ENCODE measurements around the gene NCKAP5.

DNA sequence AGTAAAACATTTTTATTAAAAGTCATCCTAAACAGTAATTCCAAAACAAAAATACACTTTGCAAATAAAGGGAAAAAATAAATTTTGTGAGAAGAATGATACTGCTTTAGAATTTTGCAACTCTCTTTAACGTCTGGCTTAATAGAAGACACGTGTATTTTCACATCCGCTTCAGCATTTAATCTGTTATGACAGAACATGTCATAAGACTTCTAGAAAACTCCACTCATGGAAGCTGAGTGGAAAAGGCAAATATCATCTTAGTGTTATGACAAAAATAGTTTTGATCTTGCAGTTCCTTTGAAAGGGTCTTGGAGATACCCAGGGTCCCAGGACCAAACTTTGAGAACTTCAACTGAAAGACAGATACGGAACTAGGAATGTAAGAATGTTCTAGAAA is 350.1 kb downstream of the NCKAP5 start:
- TF ChIP-seq EZH2 (IDR thresholded peaks at IDR 0.05; ENCODE audit: borderline replicate concordance, low read depth, low read length, severe bottlenecking): no peak
- TF ChIP-seq, protein P1, sequence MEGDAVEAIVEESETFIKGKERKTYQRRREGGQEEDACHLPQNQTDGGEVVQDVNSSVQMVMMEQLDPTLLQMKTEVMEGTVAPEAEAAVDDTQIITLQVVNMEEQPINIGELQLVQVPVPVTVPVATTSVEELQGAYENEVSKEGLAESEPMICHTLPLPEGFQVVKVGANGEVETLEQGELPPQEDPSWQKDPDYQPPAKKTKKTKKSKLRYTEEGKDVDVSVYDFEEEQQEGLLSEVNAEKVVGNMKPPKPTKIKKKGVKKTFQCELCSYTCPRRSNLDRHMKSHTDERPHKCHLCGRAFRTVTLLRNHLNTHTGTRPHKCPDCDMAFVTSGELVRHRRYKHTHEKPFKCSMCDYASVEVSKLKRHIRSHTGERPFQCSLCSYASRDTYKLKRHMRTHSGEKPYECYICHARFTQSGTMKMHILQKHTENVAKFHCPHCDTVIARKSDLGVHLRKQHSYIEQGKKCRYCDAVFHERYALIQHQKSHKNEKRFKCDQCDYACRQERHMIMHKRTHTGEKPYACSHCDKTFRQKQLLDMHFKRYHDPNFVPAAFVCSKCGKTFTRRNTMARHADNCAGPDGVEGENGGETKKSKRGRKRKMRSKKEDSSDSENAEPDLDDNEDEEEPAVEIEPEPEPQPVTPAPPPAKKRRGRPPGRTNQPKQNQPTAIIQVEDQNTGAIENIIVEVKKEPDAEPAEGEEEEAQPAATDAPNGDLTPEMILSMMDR (IDR thresholded peaks at IDR 0.05; ENCODE audit: borderline replicate concordance, extremely low read depth, low read length, poor library complexity, severe bottlenecking): no peak

Measured in DND-41 (cell line).